ENCODE data around the gene GFER. TPM values are rescaled to one million over a fixed set of nuclear protein-coding genes. Genes with fewer than 3 reads are reported as not detected.

The GFER gene
- total and polyA plus RNA-seq, 7 donors, result 18.9 to 53.2 (median 34.2) TPM

DNA sequence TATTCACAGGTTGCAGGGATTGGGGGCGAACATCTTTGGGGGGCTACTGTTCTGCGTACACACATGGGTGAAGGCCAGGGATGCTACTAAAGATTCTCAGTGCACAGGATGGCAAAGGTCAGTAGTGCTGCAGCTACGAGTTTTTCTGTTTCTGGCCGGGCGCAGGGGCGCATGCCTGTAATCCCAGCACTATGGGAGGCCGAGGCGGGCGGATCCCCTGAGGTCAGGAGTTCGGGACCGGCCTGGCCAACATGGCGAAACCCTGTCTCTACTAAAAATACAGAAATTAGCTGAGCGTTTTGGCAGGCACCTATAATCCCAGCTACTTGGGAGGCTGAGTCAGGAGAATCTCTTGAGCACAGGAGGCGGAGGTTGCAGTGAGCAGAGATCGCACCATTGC is 29.5 kb downstream of the GFER start:
- TF ChIP-seq, protein P1, sequence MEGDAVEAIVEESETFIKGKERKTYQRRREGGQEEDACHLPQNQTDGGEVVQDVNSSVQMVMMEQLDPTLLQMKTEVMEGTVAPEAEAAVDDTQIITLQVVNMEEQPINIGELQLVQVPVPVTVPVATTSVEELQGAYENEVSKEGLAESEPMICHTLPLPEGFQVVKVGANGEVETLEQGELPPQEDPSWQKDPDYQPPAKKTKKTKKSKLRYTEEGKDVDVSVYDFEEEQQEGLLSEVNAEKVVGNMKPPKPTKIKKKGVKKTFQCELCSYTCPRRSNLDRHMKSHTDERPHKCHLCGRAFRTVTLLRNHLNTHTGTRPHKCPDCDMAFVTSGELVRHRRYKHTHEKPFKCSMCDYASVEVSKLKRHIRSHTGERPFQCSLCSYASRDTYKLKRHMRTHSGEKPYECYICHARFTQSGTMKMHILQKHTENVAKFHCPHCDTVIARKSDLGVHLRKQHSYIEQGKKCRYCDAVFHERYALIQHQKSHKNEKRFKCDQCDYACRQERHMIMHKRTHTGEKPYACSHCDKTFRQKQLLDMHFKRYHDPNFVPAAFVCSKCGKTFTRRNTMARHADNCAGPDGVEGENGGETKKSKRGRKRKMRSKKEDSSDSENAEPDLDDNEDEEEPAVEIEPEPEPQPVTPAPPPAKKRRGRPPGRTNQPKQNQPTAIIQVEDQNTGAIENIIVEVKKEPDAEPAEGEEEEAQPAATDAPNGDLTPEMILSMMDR (IDR thresholded peaks at IDR 0.05), result no peak
- no peaks in the 10 kb centered on the region for H3K36me3 ChIP-seq (ENCODE audit: insufficient read depth in 1 of 2, low read depth in 1 of 2)
- H3K4me1 ChIP-seq, result peaks cover 10% of the 10 kb centered on the region
- 87 to 92% (median 91%) methylated on average over 15 of the region's 15 CpGs for WGBS, 3 donors
- intact Hi-C loops (cut with DNase I), result no loop called here
- ATAC-seq (no peak), DNase-seq (peak in 1 of 2 donors; percentile 42)
- H3K27ac ChIP-seq, result no peak overlapping the region
- H3K27me3 ChIP-seq (ENCODE audit: insufficient read depth in 3 of 3, low read length in 2 of 3), result peaks cover 0 to 2% (median 0%) of the 10 kb centered on the region in 3 donors
- no peaks in the 10 kb centered on the region for H3K9me3 ChIP-seq
- H3K4me3 ChIP-seq, result no peak overlapping the region

DNA sequence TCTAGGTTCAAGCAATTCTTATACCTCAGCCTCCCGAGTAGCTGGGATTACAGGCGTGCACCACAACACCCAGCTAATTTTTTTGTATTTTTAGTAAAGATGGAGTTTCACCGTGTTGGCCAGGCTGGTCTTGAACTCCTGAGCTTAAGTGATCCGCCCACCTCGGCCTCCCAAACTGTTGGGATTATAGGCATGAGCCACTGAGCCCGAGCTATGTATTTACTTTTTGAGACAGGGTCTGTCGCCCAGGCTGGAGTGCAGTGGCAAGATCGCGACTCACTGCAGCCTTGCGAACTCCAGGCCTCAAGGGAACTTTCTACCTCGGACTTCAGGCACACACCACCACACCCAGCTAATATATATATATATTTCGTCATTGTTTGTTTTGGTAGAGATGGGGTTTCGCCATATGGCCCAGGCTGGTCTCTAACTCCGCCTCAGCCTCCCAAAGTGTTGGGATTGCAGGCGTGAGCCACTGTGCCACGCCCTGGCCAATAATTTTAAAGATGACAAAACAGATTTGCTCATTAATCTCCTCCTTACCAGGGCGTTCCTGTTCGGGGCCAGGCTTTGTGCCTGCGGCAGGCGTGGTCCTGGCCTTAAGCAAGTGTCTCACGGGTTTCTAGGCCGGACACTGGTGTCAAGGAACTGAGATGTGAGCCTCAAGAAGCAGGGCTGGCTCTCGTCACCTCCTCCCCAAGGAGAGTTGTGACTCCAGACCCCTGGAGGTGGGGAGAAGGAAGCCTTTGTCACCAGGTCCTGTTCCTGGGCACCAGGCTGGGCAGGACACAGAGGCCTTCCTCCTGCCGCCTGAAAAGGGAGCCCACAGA is 31.3 kb downstream of the GFER start:
- DNase-seq, result peak in 1 of 2 donors; percentile 46
- no peak overlapping the region for H3K4me3 ChIP-seq
- no peak for ATAC-seq
- 86 to 88% (median 86%) methylated on average over 24 of the region's 24 CpGs for WGBS, 3 donors
- H3K4me1 ChIP-seq, result peaks cover 4% of the 10 kb centered on the region
- H3K27ac ChIP-seq, result no peak overlapping the region
- H3K27me3 ChIP-seq (ENCODE audit: insufficient read depth in 3 of 3, low read length in 2 of 3), result peaks cover 0 to 13% (median 12%) of the 10 kb centered on the region in 3 donors
- intact Hi-C loops (cut with DNase I), result no loop called here
- H3K9me3 ChIP-seq, result no peaks in the 10 kb centered on the region
- TF ChIP-seq, protein P1 (IDR thresholded peaks at IDR 0.05), result no peak
- H3K36me3 ChIP-seq (ENCODE audit: insufficient read depth in 1 of 2, low read depth in 1 of 2), result no peaks in the 10 kb centered on the region

DNA sequence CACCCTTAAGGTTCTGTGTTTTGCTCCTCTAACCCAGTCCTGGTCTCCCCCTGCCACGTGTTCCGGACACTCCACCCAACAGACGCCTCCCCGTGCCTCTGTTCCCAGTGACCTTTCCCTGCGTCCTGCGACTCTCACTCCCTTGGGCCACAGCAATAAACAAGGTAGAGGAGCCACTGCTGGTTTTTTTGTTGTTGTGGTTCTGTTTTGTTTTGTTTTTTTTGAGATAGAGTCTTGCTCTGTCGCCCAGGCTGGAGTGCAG is 31.9 kb downstream of the GFER start:
- DNase-seq (peak in 1 of 2 donors; percentile 35), ATAC-seq (no peak)
- Histone ChIP-seq H3K36me3 (ENCODE audit: insufficient read depth in 1 of 2, low read depth in 1 of 2) (no peaks in the 10 kb centered on the region), H3K27me3 (ENCODE audit: insufficient read depth in 3 of 3, low read length in 2 of 3) (peaks cover 0 to 18% (median 15%) of the 10 kb centered on the region in 3 donors), H3K4me1 (no peaks in the 10 kb centered on the region), H3K4me3 (no peak overlapping the region), H3K27ac (no peak overlapping the region), H3K9me3 (no peaks in the 10 kb centered on the region)
- WGBS, 3 donors, result 85 to 89% (median 87%) methylated on average over 7 of the region's 7 CpGs
- intact Hi-C loops (cut with DNase I), result no loop called here
- TF ChIP-seq, protein P1 (IDR thresholded peaks at IDR 0.05), result no peak

DNA sequence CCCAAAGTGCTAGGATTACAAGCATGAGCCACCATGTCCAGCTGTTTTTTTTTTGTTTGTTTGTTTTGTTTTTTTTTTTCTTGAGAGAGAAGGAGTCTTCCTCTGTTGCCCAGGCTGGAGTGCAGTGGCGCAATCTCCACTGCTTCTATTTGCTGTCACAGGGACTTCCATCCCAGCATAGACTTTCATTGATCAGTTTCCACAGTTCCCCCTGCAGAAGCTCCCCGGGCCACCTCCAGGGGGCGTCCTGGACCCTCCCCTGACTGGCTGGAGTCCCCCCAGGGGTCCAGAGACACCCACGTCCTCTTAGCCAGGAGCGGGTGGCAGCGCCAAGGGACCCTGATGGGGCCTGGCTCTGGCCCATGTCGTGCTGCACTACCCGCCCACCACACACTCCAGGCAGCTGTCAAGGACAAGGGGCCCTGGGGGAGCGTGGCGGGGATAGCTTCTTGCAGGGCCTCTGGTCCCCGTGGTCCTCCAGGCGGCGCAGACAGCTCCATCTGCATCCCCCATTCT is 32.5 kb downstream of the GFER start:
- Histone ChIP-seq H3K4me1 (no peaks in the 10 kb centered on the region), H3K4me3 (no peak overlapping the region), H3K36me3 (ENCODE audit: insufficient read depth in 1 of 2, low read depth in 1 of 2) (no peaks in the 10 kb centered on the region), H3K9me3 (no peaks in the 10 kb centered on the region), H3K27ac (no peak overlapping the region), H3K27me3 (ENCODE audit: insufficient read depth in 3 of 3, low read length in 2 of 3) (peaks cover 0 to 24% (median 15%) of the 10 kb centered on the region in 3 donors)
- WGBS, 3 donors, result 27 to 35% (median 34%) methylated on average over 13 of the region's 13 CpGs
- no peak for ATAC-seq
- intact Hi-C loops (cut with DNase I), result no loop called here
- peak in 1 of 2 donors; percentile 47 for DNase-seq
- TF ChIP-seq, protein P1 (IDR thresholded peaks at IDR 0.05), result peak; percentile 13
